Transverse colon (tissue), 3 donors: ENCODE data around the gene SH3RF1.

ENCODE experiments used
- EP300 ChIP-seq: sonication (generic); formaldehyde crosslinking; IDR thresholded peaks from one replicate; pipeline ENCODE4 v1.6.1; 2017; ENCODE audit warnings: antibody characterized with exemption, low read depth
- POLR2A ChIP-seq: fragments of 450-650 bp; IDR thresholded peaks from one replicate; pipeline ENCODE4 v1.6.1; 2016; ENCODE audit warnings: antibody characterized with exemption, mild to moderate bottlenecking, moderate library complexity
- TF ChIP-seq, protein P1 (sequence below), 5 experiments: fragments of 200-600 bp in 3 of 5; fragments of 450-650 bp in 2 of 5; sonication (generic) in 3 of 5; IDR thresholded peaks; 1 replicate in 2 of 5; 2 replicates in 3 of 5; pipeline ENCODE4 v1.5.1; 2016 to 2017; ENCODE audit warnings: antibody characterized with exemption in 5 of 5, inconsistent platforms in 3 of 5, mild to moderate bottlenecking in 2 of 5, moderate library complexity in 1 of 5

DNA sequence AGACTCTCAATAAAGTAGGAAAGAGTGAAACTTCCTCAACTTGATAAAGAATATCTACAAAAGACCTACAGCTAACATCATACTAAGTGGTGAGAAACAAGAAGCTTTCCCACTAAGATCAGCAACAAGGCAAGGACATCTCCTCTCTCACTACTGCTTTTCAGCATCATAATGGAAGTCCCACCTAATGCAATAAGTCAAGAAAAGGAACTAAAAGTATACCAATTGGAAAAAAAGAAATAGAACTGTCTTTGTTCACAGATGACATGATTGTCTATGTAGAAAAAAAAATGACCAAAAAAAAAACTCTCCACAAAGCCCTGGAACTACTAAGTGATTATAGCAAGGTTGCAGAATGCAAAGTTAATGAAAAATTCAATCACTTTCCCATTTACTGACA, 25.1 kb upstream of the SH3RF1 start:
- TF ChIP-seq, protein P1, sequence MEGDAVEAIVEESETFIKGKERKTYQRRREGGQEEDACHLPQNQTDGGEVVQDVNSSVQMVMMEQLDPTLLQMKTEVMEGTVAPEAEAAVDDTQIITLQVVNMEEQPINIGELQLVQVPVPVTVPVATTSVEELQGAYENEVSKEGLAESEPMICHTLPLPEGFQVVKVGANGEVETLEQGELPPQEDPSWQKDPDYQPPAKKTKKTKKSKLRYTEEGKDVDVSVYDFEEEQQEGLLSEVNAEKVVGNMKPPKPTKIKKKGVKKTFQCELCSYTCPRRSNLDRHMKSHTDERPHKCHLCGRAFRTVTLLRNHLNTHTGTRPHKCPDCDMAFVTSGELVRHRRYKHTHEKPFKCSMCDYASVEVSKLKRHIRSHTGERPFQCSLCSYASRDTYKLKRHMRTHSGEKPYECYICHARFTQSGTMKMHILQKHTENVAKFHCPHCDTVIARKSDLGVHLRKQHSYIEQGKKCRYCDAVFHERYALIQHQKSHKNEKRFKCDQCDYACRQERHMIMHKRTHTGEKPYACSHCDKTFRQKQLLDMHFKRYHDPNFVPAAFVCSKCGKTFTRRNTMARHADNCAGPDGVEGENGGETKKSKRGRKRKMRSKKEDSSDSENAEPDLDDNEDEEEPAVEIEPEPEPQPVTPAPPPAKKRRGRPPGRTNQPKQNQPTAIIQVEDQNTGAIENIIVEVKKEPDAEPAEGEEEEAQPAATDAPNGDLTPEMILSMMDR (IDR thresholded peaks at IDR 0.05), result no peak
- no peak for TF ChIP-seq POLR2A
- no peak for TF ChIP-seq EP300
